NT2/D1 (cell line): ENCODE data around the gene LKAAEAR1.

ENCODE experiments used
- YY1 ChIP-seq: IDR thresholded peaks from 2 replicates; pipeline ENCODE4 v1.6.1; 2011; ENCODE audit not compliant: insufficient read length, insufficient read depth
- ZNF274 ChIP-seq: IDR thresholded peaks from 2 replicates; pipeline ENCODE4 v1.6.1; 2011; ENCODE audit warnings: mild to moderate bottlenecking, low read depth, low read length

GRCh38 chr20:64108731-64109681 is 24.8 kb upstream of the LKAAEAR1 start:
- no peak for TF ChIP-seq ZNF274
- TF ChIP-seq YY1: no peak
